Nasal cavity respiratory epithelium epithelial cell of viscerocranial mucosa (primary cell): Measurements from ENCODE around the gene TSPAN14. TPM values are rescaled to one million over a fixed set of nuclear protein-coding genes. Genes with fewer than 3 reads are reported as not detected.

Experiments
- total RNA-seq: library from RNA; depleted of rRNA; stranded (reverse); fragments of >200 nt; gene quantifications from 2 replicates; pipeline ENCODE4 v1.2.3, GENCODE V29; 2014

TSPAN14 gene
- total RNA-seq = 18.1 and 131 TPM in 2 replicates

GRCh38 chr10:80453842-80454512 lies at the start of gene TSPAN14:
TSPAN14 (plus strand) TSS chr10:80454310; CDS start chr10:80489234, 34,924 bp downstream.

GRCh38 chr10:80408242-80409101 lies 45.6 kb upstream of the TSPAN14 start, which contains the start of gene PRXL2A:
PRXL2A (plus strand) TSS chr10:80408551; CDS start chr10:80420468, 11,917 bp downstream.

GRCh38 chr10:80537736-80538480 lies 83.8 kb downstream of the TSPAN14 start, which contains the start of gene SH2D4B:
SH2D4B (plus strand) TSS chr10:80537902; CDS start chr10:80538332, 430 bp downstream.

Other genes with a start within 250 kb of the TSPAN14 start
- 22.6 and 54.8 TPM in 2 replicates for gene ANXA11, start 248.8 kb upstream of the TSPAN14 start, total RNA-seq
- 1.00 TPM in 1 of 2 replicates, not detected in the other for gene MAT1A, start 164.7 kb upstream of the TSPAN14 start, total RNA-seq
- gene DYDC1, start 97.6 kb upstream of the TSPAN14 start, total RNA-seq = not detected in 2 replicates
- gene DYDC2, start 97.5 kb upstream of the TSPAN14 start, total RNA-seq = not detected in 2 replicates
- gene PRXL2A, start 45.8 kb upstream of the TSPAN14 start, total RNA-seq = 24.9 and 74.5 TPM in 2 replicates
- gene SH2D4B, start 83.6 kb downstream of the TSPAN14 start, total RNA-seq = under 0.01 and 0.07 TPM in 2 replicates